HG02840 (cell line): ENCODE measurements around the gene ENDOU.

ENCODE experiments used
- ATAC-seq: cut with Tn5 transposase; IDR thresholded peaks from one replicate; pipeline ENCODE4 v1.9.1; 2021; ENCODE audit warnings: mild to moderate bottlenecking, moderate library complexity, moderate number of reproducible peaks; ENCODE audit not compliant: unreplicated experiment, low FRiP score

Gene ENDOU

GRCh38 chr12:47757840-47758583 lies 32.7 kb upstream of the ENDOU start:
- no peak for ATAC-seq

- no peak for ATAC-seq
Measured at GRCh38 chr12:47757364-47757839, 32.1 kb upstream of the ENDOU start.

GRCh38 chr12:47755655-47756562 lies 30.6 kb upstream of the ENDOU start:
- no peak for ATAC-seq

GRCh38 chr12:47754881-47755280 lies 29.6 kb upstream of the ENDOU start:
- ATAC-seq = no peak

GRCh38 chr12:47754126-47754525 lies 28.8 kb upstream of the ENDOU start:
- ATAC-seq = no peak

GRCh38 chr12:47753021-47754001 lies 28.0 kb upstream of the ENDOU start:
- ATAC-seq = no peak

- ATAC-seq = no peak
Measured at GRCh38 chr12:47752552-47752951, 27.3 kb upstream of the ENDOU start.

GRCh38 chr12:47752121-47752520 lies 26.8 kb upstream of the ENDOU start:
- no peak for ATAC-seq

- no peak for ATAC-seq
Measured at GRCh38 chr12:47751561-47751960, 26.3 kb upstream of the ENDOU start.

GRCh38 chr12:47750916-47751470 lies 25.7 kb upstream of the ENDOU start:
- no peak for ATAC-seq

- ATAC-seq = no peak
Measured at GRCh38 chr12:47750229-47750798, 25.0 kb upstream of the ENDOU start.

GRCh38 chr12:47748899-47749298 lies 23.6 kb upstream of the ENDOU start:
- ATAC-seq = no peak

- no peak for ATAC-seq
Measured at GRCh38 chr12:47748507-47748828, 23.2 kb upstream of the ENDOU start.

GRCh38 chr12:47747596-47748506 lies 22.6 kb upstream of the ENDOU start:
- no peak for ATAC-seq

GRCh38 chr12:47747126-47747525 lies 21.8 kb upstream of the ENDOU start:
- ATAC-seq = no peak

GRCh38 chr12:47746523-47746922 lies 21.2 kb upstream of the ENDOU start:
- ATAC-seq = no peak

GRCh38 chr12:47746073-47746472 lies 20.8 kb upstream of the ENDOU start:
- ATAC-seq = no peak

GRCh38 chr12:47745485-47746041 lies 20.3 kb upstream of the ENDOU start:
- ATAC-seq = no peak
